Measurements from ENCODE around the gene MACROD2.

- no peak for TF ChIP-seq CTCF (IDR thresholded peaks at IDR 0.05)
- TF ChIP-seq POLR2A (IDR thresholded peaks at IDR 0.05), result no peak
These were observed 1615.5 kb downstream of the MACROD2 start for GRCh38 chr20:15610787-15611186.
